T follicular helper cell (primary cell): ENCODE results near the gene HPCAL1.
"Not testable (repeated sequence)": the region's sequence is repeated elsewhere in the genome, so short reads cannot be mapped to it uniquely, and the experiment has no call there.

Experiments
- DNase-seq: peaks from one replicate; pipeline ENCODE4 v3.0.0-alpha.2; 2020; ENCODE audit warnings: low read depth

HPCAL1 gene

GRCh38 chr2:10285191-10285555 is 17.5 kb upstream of the HPCAL1 start:
- DNase-seq = no peak

GRCh38 chr2:10285556-10286198 is 17.0 kb upstream of the HPCAL1 start:
- DNase-seq = no peak

- no peak for DNase-seq
Observed at GRCh38 chr2:10286216-10287037, 16.3 kb upstream of the HPCAL1 start.

GRCh38 chr2:10287761-10288160 is 14.9 kb upstream of the HPCAL1 start:
- no peak for DNase-seq

GRCh38 chr2:10288606-10289005 is 14.1 kb upstream of the HPCAL1 start:
- DNase-seq = no peak

- no peak for DNase-seq
Observed at GRCh38 chr2:10289352-10289751, 13.4 kb upstream of the HPCAL1 start.

- no peak for DNase-seq
Observed at GRCh38 chr2:10289891-10290290, 12.8 kb upstream of the HPCAL1 start.

GRCh38 chr2:10291376-10291775 is 11.3 kb upstream of the HPCAL1 start:
- not testable (repeated sequence) for DNase-seq

- no peak for DNase-seq
Observed at GRCh38 chr2:10292033-10292432, 10.7 kb upstream of the HPCAL1 start.

GRCh38 chr2:10293603-10294002 is 9.1 kb upstream of the HPCAL1 start:
- no peak for DNase-seq

GRCh38 chr2:10294077-10294476 is 8.6 kb upstream of the HPCAL1 start:
- DNase-seq = no peak

- DNase-seq = not testable (repeated sequence)
Observed at GRCh38 chr2:10295649-10296048, 7.1 kb upstream of the HPCAL1 start.

GRCh38 chr2:10296142-10296541 is 6.6 kb upstream of the HPCAL1 start:
- DNase-seq = no peak

- DNase-seq = no peak
Observed at GRCh38 chr2:10297191-10297830, 5.4 kb upstream of the HPCAL1 start.

- DNase-seq = peak; percentile 51
Observed at GRCh38 chr2:10297959-10298531, 4.7 kb upstream of the HPCAL1 start.

GRCh38 chr2:10298777-10299176 is 3.9 kb upstream of the HPCAL1 start:
- DNase-seq = not testable (repeated sequence)

GRCh38 chr2:10300328-10300920 is 2.3 kb upstream of the HPCAL1 start:
- no peak for DNase-seq

- DNase-seq = no peak
Observed at GRCh38 chr2:10300997-10301940, 1.4 kb upstream of the HPCAL1 start.

- no peak for DNase-seq
Observed at GRCh38 chr2:10301941-10302478, 694 bp upstream of the HPCAL1 start.

GRCh38 chr2:10303181-10303693 is 533 bp downstream of the HPCAL1 start:
- no peak for DNase-seq
